ENCODE measurements around the gene SPOCK3. TPM values are rescaled to one million over a fixed set of nuclear protein-coding genes. Genes with fewer than 3 reads are reported as not detected.
"Not testable (repeated sequence)": the region's sequence is repeated elsewhere in the genome, so short reads cannot be mapped to it uniquely, and the experiment has no call there.

SPOCK3 gene
- total RNA-seq, 4 donors from 2014 or later = 1.3 to 47.5 (median 18.4) TPM

- no peak for DNase-seq
- intact Hi-C loops (cut with DNase I; ENCODE audit: low total_unique reads) = no loop called here
- no peak overlapping the region for H3K27ac ChIP-seq
- no peaks in the 10 kb centered on the region for H3K27me3 ChIP-seq
- no peak overlapping the region for H3K4me3 ChIP-seq
- no peak for TF ChIP-seq POLR2A (IDR thresholded peaks at IDR 0.05)
- no peaks in the 10 kb centered on the region for H3K9me3 ChIP-seq
- no peaks in the 10 kb centered on the region for H3K4me1 ChIP-seq
- no peaks in the 10 kb centered on the region for H3K36me3 ChIP-seq
Observed at GRCh38 chr4:166763018-166763417, 471.3 kb downstream of the SPOCK3 start.

GRCh38 chr4:166741742-166742141 lies 492.6 kb downstream of the SPOCK3 start:
- H3K9me3 ChIP-seq = no peaks in the 10 kb centered on the region
- no peak overlapping the region for H3K4me3 ChIP-seq
- H3K4me1 ChIP-seq = no peaks in the 10 kb centered on the region
- intact Hi-C loops (cut with DNase I; ENCODE audit: low total_unique reads) = no loop called here
- H3K36me3 ChIP-seq = no peaks in the 10 kb centered on the region
- no peaks in the 10 kb centered on the region for H3K27me3 ChIP-seq
- DNase-seq = no peak
- H3K27ac ChIP-seq = no peak overlapping the region
- no peak for TF ChIP-seq POLR2A (IDR thresholded peaks at IDR 0.05)
- no peak for TF ChIP-seq CTCF (IDR thresholded peaks at IDR 0.05)

- H3K4me3 ChIP-seq; H3K4me1 ChIP-seq; H3K27me3 ChIP-seq; H3K9me3 ChIP-seq; DNase-seq; H3K36me3 ChIP-seq; H3K27ac ChIP-seq; intact Hi-C loops (cut with DNase I; ENCODE audit: low total_unique reads): not testable (repeated sequence)
Observed at GRCh38 chr4:166739215-166739614, 495.1 kb downstream of the SPOCK3 start.

GRCh38 chr4:166737430-166737829 lies 496.9 kb downstream of the SPOCK3 start:
- H3K4me1 ChIP-seq = no peaks in the 10 kb centered on the region
- no peak for DNase-seq
- intact Hi-C loops (cut with DNase I; ENCODE audit: low total_unique reads) = no loop called here
- TF ChIP-seq POLR2A (IDR thresholded peaks at IDR 0.05) (no peak), CTCF (IDR thresholded peaks at IDR 0.05) (no peak)
- no peaks in the 10 kb centered on the region for H3K9me3 ChIP-seq
- no peak overlapping the region for H3K27ac ChIP-seq
- H3K36me3 ChIP-seq = no peaks in the 10 kb centered on the region
- no peak overlapping the region for H3K4me3 ChIP-seq
- peaks cover 0 to 4% of the 10 kb centered on the region in 2 donors for H3K27me3 ChIP-seq

GRCh38 chr4:166735553-166735952 lies 498.7 kb downstream of the SPOCK3 start:
- intact Hi-C loops (cut with DNase I; ENCODE audit: low total_unique reads) = no loop called here
- no peak for TF ChIP-seq POLR2A (IDR thresholded peaks at IDR 0.05)
- no peak for TF ChIP-seq CTCF (IDR thresholded peaks at IDR 0.05)
- no peaks in the 10 kb centered on the region for H3K36me3 ChIP-seq
- H3K27ac ChIP-seq = no peak overlapping the region
- H3K27me3 ChIP-seq = peaks cover 0 to 4% of the 10 kb centered on the region in 2 donors
- H3K4me1 ChIP-seq = no peaks in the 10 kb centered on the region
- H3K9me3 ChIP-seq = no peaks in the 10 kb centered on the region
- H3K4me3 ChIP-seq = no peak overlapping the region
- DNase-seq = no peak

GRCh38 chr4:166734797-166735196 lies 499.5 kb downstream of the SPOCK3 start:
- no peak for DNase-seq
- H3K9me3 ChIP-seq = no peaks in the 10 kb centered on the region
- peaks cover 0 to 4% of the 10 kb centered on the region in 2 donors for H3K27me3 ChIP-seq
- no peaks in the 10 kb centered on the region for H3K36me3 ChIP-seq
- no peak for TF ChIP-seq POLR2A (IDR thresholded peaks at IDR 0.05)
- no peak for TF ChIP-seq CTCF (IDR thresholded peaks at IDR 0.05)
- intact Hi-C loops (cut with DNase I; ENCODE audit: low total_unique reads) = no loop called here
- no peak overlapping the region for H3K27ac ChIP-seq
- no peaks in the 10 kb centered on the region for H3K4me1 ChIP-seq
- no peak overlapping the region for H3K4me3 ChIP-seq
